Measurements from ENCODE around the gene SPI1. TPM values are rescaled to one million over a fixed set of nuclear protein-coding genes. Genes with fewer than 3 reads are reported as not detected.

SPI1 gene
- total RNA-seq, 1 experiment from 2014 or later, result not detected

DNA sequence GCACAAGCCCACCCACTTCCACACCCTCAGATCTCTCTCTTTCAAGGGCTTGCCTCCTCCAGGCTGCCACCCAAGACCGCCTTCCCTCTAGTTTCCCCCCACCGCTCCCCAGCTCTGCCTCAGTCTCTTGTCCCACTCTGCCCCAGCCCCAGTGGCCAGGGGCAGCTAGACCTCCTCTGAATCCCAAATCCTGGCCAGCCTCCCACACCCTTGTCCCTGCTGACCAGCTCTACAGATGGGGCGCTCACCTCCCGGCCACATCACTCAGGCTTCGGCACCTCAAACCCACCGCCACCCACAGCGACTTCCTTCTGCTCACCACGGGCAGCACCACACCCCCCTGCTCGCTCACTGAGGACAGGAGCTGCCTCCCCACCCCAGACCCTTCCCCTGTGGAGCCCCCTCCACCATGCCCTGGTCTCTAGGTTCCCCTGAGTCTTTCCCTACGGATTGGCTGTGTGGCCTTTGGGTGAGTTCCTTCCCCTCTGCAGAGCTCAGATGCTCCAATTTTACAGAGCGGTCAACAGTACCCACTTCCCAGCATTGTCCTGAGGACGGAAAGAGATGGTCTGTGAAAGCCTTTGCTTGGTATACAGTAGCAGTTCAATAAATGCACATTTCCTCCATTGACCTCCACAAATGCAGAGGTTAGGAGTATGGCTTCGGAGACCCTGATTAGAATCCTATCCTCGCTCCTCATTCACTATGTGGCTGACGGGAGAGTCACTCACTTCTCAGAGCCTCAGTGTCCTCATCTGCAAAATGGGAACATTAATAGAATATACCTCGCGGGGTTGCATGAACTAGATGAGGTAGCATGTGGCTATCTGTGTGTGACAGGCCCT lies 11.5 kb upstream of the SPI1 start:
- no peak for DNase-seq (ENCODE audit: extremely low read depth, low read depth)

DNA sequence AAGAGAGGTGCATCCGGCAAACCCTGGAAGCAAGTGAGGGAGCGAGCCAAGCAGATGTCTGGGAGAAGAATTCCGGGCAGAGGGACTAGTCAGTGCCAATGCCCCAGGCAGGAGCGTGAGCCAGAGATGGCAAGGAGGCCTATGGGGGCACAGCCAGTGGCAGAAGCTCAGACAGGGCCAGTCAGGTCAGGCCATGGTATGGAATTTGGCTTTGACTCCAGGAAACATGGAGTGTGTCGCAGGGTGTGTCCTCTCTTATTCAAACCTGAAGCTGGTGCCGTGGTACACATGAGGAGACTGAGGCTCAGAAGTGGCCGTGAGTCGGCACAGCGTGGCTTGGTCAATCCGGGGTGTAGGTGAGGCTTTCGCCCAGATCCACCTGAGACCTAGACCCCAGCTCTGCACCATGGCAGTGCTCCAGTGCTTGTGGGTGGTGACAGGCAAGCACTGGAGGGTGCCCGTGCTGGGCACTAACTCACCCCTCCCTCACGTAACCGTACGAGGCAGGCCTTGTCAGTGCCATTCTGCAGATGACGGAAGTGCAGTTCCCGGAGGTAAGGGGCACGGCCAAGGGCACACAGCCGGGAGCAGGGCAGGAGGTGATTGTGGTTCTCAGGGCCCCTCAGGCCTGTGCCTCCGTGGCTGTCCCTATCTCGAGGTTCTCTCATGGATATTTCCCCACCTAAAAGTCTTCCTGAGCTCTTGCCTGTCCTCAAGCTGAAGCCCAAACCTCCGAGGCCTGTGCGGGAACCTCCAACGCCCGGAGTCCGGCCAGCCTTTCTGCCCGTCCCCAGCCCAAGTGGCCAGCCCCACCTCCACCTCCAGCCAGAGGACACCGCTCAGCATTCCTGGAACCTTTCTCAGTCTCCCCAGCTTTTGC lies 10.6 kb upstream of the SPI1 start:
- no peak for DNase-seq (ENCODE audit: extremely low read depth, low read depth)

DNA sequence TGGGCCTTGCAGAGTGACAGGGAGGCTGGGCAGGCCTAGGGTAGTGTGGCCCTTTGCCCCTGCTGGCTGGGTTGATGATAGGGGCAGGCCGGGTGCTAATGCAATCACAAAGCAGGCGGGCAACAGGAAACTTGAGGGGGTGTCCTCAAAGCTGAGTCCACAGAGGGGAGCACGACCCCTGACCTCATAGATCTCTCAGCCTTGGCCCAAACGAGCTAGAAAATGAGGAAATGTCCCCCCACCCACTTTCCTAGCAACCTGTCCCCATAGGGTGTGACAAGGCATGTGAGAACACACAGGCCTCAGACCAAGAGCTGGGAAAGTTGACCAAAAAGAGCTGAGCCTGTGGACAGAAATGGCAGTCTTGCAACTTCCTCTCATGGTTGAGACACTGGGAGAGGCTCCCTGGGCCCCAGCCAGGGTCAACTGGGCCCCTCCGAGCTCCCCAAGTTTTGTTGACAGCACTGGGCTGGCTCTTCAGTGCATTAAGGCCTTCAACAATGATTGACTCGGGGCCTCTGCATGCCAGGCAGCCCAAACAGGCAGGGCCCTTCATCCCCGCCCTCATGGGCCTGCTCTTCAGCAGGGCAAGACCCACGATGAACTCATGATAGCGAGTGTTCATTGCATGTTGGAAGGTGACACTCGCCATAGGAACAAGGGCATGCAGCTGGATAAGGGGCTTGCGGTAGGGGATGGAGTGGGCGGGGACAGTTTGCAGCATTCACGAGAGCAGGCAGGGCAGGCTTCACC lies 9.8 kb upstream of the SPI1 start:
- no peak for DNase-seq (ENCODE audit: extremely low read depth, low read depth)

DNA sequence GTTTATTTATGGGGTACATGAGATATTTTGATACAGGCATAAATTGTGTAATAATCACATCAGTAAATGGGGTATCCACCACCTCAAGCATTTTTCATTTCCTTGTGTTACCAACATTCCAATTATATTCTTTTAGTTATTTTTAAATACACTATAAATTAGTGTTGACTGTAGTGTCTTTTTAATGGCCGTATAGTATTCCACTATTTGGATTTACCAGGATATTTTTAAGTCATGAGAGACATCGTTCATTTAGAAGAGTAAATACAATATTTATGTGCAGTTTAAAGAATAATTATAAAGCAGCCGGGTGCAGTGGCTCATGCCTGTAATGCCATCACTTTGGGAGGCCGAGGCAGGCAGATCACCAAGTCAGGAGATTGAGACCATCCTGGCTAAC lies 6.2 kb upstream of the SPI1 start:
- no peak for DNase-seq (ENCODE audit: extremely low read depth, low read depth)

DNA sequence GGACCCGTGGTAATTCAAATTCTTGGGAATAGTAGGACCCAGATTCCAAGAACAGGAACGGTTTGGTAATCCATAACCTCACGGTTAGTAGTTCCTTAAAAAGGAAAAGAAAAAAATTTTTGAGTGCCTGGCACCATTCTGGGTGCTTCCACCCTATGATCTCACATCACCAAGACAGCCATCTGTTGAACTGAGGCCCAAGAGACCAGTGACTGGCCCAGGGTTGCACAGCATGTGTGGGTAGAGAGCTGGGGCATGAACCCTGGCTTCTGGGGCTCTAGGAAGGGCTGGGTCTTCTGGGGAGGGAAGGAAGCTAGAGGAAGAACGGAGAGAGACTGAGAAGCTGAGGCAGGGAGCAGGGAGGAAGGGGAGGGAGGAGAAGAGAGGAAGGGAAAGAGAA lies 4.7 kb upstream of the SPI1 start:
- DNase-seq (ENCODE audit: extremely low read depth, low read depth), result no peak

DNA sequence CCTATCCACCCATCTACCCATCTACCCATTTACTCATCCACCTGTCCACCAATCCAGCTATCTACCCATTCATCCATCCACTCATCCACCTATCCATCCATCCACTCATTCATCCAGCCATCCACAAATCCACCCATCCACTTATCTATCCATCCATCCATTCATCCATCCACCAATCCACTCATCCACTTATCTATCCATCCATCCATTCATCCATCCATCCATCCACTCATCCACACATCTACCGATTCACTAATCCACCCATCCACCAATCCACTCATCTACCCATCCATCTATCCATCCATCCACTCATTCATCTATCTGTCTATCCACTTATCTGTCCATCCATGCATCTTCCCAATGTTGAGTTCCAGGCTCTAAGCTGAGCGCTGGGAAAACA lies 1.7 kb upstream of the SPI1 start:
- no peak for DNase-seq (ENCODE audit: extremely low read depth, low read depth)

DNA sequence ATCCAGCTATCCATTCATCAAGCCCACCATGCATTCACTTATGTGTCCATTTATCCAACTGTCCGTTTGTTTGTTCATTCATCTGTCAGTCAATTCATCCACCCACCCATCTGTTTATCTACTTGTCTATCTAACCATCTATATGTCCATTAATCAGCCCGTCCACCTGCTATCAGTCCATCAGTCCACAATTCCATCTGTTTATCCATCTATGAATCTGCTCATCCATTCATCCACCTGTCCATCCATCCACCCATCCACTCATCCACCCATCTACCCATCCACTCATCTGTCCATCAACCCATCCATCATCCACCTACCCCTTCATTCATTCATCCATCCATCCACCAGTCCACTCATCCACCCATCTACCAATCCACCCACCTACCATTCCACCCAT lies 970 bp upstream of the SPI1 start:
- no peak for DNase-seq (ENCODE audit: extremely low read depth, low read depth)

DNA sequence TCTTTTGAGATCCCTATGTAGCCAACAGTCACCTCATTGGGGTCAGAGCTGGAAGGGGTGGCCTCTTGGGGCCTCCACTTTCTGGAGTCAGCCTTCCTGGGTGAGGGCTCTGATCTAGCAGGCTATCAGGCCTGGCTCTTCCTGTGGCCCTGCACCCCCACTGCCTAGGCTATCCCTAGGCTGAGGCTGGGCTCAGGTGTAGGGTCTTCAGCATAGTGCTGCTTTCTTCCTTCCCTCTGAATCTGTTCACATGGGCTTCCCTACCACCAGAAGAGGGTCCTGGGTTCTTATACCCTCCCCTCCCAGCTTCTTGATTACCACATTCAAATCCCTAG lies 456 bp upstream of the SPI1 start:
- DNase-seq (ENCODE audit: extremely low read depth, low read depth), result no peak

DNA sequence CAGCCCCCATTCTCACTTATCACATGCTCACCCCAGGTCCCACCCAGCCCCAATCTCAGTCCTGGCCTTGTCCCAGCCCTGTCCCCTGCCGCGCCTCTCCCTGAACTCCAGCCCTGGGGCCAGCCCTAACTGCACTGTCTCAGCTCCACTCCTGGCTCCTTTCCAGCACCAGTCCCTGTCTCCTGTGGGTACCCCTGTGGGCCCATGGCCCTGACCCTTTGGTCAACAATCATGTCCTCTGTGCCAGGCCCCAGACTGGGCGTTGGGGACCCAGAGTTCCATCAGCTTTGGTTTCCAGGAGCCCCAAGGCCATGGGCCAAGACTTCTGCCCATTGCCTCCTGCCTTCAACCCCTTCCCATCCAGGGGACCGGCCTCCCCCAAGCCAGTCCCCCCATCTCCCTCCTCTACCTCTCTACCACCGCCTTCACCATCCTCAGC lies 757 bp downstream of the SPI1 start:
- DNase-seq (ENCODE audit: extremely low read depth, low read depth), result no peak

DNA sequence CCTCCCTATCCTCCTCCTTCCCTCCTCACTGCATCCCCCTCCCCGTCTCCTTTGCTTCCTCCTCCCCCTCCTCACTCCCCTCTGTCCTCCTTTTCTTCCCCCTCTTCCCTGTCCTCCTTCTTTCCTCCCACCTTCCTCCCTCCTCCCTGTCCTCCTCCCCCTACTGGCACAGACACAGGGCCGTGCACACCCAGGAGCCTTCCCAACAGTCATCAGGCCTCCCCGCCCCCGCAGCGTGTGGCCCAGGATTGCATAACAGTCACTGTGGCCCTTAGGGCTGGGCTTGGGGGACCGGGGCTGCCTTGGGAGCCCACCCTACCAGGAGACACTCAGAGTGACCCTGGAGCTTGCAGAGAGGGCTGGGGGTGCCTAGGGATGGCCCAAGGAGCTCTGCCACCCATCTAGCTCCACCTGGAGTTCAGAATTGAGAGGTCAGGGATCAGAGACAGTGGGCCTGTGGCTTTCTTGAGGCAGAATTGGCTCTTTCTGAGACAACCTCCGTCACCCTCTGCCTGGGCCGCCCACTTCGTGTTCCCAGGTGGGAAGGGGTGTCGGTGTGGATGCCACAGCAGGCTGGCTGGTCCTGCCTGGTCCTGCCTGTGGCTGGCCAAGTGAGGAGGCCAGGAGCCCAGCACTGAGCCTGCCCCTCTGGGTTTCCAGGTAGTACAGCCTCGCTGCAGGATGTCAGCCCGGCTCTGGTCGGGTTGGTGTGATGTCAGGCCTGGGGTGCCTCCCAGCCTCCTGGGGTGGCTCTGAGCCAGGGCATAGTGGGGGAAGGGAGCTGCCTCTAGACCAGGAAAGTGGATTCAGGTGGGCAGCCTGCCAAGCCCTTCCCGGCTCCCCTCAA lies 1.6 kb downstream of the SPI1 start:
- no peak for DNase-seq (ENCODE audit: extremely low read depth, low read depth)

DNA sequence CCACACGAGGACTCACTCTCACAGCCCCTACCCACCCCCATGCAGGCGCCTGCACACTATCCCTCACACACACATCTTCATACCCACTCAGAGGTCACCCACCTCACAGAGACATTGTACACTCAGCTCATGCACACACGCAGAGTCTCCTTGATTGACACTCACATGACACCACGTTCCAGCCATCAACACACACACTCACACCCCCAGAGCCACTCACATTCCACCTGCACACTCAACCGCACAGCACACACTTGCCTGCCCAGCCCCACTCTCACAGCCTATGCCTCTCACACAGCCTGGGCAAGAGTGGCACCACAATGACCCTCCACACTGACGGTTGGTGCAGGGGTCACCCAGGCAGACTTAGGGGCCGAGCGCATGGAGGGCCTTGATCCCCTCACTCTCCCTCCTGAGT lies 2.2 kb downstream of the SPI1 start:
- DNase-seq (ENCODE audit: extremely low read depth, low read depth), result no peak

DNA sequence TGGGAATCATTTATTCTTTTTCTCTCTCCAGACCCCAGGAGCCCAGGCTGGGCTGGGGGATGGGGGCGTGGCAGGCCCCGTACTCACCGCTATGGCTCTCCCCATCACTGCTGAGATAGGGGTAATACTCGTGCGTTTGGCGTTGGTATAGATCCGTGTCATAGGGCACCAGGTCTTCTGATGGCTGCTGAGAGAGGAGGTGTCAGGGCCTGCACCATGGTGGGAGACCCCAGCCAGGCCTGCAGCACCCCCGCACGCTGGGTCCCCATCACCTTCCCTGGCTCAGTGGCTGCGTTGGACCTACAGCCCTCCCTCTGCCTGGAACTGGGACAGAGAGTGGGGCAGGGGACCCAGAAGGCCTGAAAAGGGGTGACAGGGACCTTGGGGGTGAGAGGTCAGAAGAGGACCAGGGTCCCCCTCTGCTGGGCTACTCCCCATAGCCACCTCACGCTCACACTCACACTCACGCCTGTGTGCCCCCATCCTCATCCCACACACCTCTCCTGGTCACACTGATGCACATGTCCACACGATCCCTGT lies 2.7 kb downstream of the SPI1 start:
- DNase-seq (ENCODE audit: extremely low read depth, low read depth), result no peak

DNA sequence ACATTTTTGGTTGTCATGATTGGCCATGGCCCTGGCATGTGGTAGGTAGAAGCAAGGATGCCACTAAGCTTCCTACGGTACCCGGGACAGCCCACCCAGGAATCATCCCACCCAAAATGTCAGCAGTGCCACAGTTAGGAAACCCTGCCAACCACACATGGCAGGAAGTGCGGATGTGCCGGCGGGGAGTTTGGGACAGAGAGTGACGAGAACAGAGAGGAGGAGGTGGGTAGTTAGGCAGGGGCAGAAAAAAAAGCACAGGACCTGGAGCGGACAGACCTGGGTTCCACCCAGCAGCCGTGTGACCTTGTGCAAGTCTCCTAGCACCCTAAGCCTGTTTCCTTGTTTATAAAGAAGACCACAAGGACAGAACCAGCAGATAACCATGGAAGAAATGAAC lies 3.3 kb downstream of the SPI1 start:
- no peak for DNase-seq (ENCODE audit: extremely low read depth, low read depth)

DNA sequence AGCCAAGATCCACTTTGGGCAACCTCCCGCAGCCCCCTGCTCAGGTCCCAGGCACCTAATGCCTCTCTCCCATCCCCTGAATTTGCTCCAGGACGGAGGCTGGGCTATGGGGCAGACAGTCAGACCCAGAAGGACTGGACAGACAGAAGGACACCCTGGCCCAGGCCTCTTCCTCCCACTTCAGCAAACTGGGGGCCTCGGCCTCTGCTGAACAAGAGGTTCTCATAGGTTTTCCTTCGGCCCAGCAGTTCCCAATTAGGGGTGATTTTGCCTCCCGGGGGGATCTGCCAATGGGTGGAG lies 3.7 kb downstream of the SPI1 start:
- DNase-seq (ENCODE audit: extremely low read depth, low read depth), result no peak

DNA sequence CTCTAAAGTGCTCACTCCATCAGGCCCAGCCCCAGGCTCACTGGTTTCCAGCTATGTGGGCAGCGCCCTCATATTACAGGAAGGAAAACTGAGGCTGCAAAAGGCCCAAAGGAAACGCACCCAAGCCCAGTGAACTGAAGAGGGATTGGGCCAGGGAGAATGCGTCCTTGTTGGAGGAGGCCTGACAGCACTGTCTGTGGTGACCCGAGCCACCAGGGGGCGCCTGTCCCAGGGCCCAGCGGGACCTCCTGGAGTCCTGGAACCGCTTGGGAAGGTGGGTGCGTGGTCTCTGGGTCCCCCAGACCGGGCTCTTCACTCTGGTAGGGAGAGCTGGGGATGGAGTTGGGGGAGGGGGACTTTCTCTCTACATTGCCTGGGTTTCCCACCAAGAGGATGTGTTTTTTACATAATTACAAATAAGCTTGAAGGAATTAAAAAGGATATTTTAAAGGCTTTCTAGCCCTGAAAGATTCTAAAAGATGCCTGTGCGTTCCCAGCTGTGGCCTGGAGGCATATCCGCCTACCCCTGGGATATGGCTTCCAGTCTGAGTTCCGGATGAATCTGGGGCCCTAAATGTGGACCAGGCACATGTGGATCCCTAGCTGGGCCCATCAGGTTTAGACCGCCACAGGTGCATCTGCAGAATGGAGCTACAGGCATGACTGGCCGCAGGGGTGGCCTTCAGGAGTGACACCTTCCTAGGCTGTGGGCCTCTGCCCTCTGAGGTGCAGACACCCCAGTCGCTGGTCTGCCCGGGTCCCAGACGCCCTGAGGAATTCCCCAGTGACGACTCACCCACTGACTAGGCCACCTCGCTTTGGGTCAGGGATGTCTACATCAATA lies 4.2 kb downstream of the SPI1 start:
- DNase-seq (ENCODE audit: extremely low read depth, low read depth), result peak; percentile 54

DNA sequence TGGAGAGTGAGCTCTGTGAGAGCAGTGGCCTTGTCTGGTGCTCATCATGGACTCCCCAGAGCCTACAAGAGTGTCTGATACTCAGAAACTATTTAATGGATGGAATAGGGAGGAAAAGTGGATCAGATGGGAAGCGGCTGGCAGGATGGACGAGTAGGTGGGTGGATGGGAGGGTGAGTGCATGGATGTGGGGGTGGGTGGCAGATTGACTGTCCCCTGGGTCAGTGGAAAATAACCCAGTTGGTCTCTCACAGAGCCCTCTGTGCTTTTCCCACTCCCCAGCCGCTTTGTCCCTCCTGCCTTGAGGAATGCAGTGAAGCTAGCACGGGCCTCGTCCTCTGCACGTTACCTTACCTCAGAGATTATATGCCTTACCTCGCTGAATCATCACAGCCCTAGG lies 5.9 kb downstream of the SPI1 start:
- DNase-seq (ENCODE audit: extremely low read depth, low read depth), result no peak

DNA sequence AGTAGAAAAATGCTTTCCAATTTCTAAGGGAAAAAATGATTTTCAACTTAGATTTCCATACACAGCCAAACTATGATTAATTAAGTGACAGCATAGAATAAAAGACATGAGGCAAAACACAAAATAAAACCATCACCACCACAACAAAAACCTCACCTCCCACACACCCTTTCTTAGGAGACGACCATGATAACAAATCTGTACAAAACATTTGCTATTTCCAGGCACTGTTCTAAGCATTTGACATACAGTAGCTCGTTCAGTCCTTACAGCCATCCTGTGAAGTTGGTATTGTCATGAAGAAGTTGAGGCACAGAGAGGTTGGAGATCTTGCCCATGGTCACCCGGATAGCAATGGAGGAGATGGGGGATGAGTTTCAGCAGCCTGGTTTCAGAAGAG lies 8.7 kb downstream of the SPI1 start:
- DNase-seq (ENCODE audit: extremely low read depth, low read depth), result no peak

DNA sequence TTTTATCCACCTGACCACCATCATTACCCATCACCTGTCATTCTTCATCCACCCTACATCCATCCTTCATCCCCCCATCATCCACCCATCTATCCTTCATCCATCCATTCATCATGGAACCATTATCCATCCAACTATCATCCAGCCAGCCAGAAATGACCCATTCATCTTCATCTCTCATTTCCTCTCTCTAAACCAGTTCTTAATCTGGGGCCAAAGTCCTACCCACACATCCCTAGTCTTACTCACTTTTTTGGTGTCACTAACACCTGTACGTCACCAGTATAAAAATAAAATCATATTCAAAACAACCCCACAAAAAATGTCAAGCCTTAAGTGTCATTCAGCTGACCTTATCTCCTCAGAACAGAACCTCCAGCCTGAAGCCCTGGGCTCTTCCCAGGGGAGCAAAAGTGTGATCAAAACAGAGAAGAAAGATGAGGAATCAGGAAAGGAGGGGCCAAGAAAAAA lies 12.3 kb downstream of the SPI1 start:
- no peak for DNase-seq (ENCODE audit: extremely low read depth, low read depth)

DNA sequence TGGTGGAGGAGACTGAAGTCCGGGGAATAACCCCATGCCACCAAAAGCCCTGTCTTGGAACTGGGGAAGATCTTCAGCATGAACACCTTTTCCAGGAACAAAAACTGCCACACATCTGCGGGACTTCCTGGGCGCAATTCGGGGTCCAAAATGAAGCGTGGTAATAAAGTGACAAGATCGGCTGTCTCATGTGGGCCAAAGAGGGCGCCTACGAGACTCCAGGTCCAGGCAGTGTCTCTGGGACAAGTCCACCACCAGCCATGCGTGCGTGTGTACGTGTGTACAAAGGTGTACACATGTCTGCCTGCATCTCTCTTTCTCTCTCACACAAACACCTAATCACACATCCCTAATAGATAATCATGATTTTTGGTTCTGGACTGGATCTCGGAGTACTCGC lies 16.9 kb downstream of the SPI1 start:
- no peak for DNase-seq (ENCODE audit: extremely low read depth, low read depth)

Data from NCI-H460 (cell line).